Skin of body (tissue), 2 donors: ENCODE data around the gene HOXA1. TPM values are rescaled to one million over a fixed set of nuclear protein-coding genes. Genes with fewer than 3 reads are reported as not detected.

ENCODE experiments used
- DNase-seq: peaks from one replicate; lab custom pipeline; 2025; lab: John Stamatoyannopoulos, UW
- total RNA-seq: library from RNA; depleted of rRNA; stranded (reverse); fragments of >200 nt; gene quantifications from one replicate; pipeline ENCODE4 v1.2.3, GENCODE V29; 2014

HOXA1 gene
- total RNA-seq, 1 donor from 2014 or later: 0.59 TPM

DNA sequence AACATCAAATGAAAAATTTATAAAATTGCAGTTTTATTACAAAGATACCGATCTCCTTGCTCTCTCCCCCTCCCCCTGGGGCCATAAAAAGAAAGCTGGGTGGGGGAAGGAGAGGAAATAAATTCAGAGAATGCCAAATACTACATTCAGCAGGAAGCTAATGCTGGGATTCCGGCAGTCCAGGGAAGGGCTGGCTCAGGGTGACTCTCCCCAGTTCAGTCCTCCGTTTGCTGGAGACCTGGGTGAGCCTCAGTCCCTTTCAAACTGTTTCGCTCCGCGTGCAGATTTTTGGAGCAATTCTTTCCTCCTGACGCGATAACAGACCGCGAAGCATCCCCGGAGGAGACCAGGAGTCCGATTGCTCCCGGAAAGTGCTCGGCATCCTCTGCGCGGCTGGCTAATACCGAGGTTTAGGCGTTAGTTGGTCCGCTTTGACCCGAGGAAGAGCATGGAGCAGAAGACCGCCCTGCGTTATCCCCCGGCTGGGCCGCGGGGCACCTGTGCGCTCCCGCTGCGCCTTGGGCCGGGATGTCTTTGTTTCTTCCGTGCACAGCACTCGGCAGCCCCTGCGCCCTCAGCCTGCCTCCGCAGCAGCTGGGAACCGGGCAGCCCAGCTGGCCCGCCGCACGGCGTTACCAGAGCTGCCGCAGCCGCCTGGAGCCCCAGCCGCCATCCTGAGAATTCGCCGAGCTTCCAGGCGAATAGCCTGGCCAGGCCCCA lies 10.5 kb upstream of the HOXA1 start:
- DNase-seq: no peak

DNA sequence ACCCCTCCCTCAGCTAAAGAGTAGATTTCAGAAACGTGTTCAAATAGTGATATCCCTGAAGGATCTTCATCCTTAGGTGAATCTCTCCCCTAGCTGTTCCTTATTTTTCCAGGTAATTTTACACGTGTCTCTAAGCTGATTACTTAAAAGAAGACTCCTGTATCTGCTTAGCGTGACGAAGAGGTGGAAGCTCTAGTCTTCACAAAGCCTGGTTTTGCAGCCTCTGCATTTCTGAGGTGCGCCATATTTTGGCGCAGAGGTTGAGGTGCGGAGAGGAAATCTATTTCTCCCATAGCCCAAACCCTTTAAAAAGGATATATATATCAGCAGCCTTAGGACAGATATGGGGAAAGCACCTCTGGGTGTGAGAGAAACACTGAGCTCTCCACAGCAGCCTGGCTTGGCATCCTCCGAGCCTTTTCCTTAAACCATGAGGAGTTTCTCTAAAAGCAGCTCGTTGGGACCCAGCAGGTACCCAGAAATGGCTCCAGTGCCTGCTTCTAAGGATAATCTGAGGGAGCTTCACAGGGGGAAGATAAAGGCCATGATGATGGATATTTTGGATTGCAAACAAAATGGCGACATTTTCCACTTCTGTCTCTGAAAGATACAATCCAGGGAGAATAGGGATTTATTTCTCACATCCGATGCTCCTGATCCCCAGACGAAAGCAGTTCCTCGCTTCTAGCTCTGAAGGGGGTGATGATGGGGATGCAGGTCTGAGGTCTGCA lies 9.7 kb upstream of the HOXA1 start:
- DNase-seq: no peak

DNA sequence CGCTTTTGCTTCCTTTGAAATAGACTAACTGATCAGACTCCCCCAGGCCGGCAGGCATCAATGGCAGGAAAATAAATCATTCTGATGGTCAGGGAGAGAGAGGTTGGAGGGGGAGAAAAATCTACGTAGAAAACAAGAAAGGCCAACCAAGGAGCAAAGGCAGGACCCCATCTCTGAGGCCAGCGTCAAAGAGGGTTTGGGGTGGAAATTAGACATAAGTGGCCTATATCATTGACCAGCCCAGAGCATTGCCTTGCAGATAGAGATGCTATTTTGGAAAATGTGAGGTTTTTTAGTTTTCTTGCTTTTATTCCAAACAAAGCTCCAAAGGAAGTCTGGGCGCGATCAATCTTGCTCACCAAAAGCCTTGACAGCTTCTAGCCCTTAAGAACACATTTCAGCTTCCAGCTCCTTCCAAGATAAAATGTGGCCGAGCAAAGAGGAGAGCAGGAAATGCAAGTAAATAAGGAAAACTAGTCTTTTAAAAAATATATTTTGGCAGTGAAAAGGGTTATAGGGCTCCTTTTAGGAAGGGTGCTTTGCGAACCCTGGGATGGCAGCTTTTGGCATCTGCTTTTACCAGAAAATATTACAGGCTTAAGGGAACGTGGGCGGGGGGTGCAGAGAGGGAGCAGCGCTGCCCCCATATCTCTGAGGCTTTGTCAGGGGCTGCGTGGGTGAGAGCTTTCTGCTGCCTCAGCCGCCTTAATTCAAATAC lies 8.7 kb upstream of the HOXA1 start:
- DNase-seq: no peak

GRCh38 chr7:27103489-27104226 lies 7.9 kb upstream of the HOXA1 start:
- no peak for DNase-seq

DNA sequence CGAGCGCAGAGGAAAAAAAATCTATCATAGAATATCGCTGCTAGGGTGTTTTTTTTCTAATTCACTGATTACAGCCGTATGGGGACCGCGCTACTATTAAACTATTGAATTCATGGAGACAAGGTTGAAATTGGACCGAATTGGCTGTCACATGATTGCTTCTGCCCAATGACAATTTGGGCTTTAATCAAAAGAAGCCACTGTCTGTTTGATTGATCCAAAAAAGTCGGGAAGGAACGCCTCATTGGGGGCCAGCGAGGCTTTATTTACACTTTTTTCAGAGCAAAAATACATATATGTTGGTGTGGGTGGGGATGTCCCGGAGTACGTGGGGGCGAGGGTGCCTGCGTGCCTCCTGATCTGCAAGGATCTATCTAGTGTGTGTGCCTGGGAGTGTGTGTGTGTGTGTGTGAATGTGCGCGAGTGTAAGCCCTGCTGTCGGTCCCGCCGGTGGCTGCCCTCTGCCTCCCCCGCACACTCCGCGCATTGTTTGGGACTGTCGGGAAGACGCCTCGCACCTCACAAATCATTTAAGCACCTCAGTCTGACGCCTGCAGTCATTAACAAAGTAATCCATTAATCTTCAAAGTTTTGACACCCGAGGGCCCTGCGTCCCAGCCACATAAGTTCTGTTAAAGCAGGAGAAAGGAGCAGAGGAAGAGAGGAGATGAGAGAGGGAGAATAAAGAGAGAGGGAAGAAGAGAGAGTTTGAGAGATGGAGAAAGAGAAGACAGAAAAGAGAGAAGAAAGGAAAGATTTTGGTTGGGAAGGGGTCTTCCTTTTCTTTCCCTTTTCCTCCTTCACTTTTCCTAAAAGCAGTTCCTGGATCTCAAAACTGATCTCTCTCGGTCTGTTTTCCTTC lies 7.0 kb upstream of the HOXA1 start, which contains the start of gene HOXA2:
Gene HOXA2, minus strand, starts transcription at position 103 of the 862 bp plus-strand sequence. CDS start 183 bp downstream, outside the sequence.
- DNase-seq: no peak

GRCh38 chr7:27101957-27102580 lies 6.3 kb upstream of the HOXA1 start:
- DNase-seq: no peak

GRCh38 chr7:27101171-27101956 lies 5.6 kb upstream of the HOXA1 start:
- no peak for DNase-seq

- DNase-seq: no peak
Measured at GRCh38 chr7:27100694-27101170, 4.9 kb upstream of the HOXA1 start.

DNA sequence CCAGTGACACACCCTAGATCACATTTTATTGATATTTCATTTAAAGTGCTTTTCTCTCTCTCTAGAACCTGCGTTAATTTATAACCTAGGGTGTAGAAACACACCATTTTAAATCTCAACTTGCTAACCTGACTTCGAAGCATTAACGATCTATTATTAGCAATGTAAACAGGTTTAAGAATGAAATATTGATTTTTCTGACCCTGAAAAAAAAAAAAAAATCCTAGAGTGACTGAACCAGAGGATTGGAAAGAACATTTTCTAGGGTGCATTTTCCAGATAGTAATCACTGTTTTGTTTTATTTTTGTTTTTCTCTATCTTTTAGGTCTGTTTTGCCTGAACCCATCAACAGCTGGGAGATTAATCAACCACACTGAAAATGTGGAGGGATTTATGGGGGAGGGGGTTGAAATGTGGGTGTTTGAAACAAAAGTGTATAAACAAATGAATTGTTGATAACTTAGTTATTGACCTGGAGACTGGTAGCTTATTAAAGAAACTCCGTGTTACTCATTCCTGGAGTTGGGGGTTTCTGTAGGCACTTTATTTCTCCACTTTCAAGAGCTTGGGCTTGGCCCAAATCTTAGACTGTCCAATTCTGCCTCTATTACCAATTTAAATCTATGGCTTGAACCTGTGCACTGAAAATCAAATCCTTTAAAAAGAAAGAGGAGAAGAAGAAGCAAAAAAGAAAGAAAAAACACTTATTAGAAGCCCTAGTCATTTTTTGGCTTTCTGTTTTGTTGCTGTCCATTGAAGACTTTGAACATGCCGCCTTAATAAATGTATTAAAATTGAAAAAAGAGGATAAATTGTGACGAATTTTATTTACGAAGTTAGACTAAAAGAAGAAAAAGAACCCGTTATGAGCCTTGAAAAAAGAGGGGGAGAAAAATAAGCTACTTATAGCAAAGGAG lies 3.9 kb upstream of the HOXA1 start:
- DNase-seq: no peak

DNA sequence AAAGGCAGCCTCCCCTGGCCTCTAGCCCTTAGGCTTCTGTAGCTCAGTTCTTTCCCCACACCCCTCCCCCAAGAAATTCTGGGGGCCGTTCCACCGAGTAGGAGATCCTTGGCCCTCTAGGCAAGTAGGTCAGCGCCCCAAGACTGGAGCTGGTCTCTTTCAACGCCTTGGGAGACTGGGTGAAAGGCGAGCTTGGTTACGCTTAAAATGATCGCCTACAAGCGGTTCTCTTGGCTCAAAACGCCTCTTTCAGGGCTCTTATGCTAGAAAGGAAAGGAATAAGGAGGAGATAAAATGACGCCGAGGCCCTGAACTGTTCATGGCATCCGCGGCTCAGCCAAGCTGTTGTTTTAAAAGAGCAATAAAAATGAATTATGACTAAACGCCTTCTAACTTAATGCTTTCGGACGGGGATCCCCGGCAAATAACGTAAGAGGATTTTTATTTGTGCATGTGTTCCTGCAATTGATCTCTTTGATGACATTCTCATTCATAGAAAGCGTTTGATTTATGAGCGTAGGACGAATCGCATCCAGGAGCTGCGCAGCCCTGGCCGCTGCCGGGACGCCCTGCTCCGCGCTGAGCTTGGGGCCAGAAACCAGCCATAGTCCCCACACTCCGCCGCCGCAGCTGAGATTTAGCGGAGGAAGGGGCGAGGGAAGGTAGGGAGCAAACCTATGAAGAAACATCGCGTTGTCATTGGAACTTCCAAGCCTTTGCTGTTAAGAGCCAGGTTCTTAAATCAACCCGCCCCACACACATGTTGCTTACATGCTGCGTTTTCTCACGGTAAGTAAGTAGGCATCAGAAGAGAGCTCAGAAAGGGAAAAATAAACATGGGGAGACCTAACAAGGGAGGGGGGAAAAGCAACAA lies 3.0 kb upstream of the HOXA1 start:
- no peak for DNase-seq

GRCh38 chr7:27097686-27098577 lies 2.1 kb upstream of the HOXA1 start:
- DNase-seq: no peak

GRCh38 chr7:27096768-27097514 lies 1.1 kb upstream of the HOXA1 start:
- DNase-seq: no peak

GRCh38 chr7:27095050-27095896 lies 527 bp downstream of the HOXA1 start:
- no peak for DNase-seq

DNA sequence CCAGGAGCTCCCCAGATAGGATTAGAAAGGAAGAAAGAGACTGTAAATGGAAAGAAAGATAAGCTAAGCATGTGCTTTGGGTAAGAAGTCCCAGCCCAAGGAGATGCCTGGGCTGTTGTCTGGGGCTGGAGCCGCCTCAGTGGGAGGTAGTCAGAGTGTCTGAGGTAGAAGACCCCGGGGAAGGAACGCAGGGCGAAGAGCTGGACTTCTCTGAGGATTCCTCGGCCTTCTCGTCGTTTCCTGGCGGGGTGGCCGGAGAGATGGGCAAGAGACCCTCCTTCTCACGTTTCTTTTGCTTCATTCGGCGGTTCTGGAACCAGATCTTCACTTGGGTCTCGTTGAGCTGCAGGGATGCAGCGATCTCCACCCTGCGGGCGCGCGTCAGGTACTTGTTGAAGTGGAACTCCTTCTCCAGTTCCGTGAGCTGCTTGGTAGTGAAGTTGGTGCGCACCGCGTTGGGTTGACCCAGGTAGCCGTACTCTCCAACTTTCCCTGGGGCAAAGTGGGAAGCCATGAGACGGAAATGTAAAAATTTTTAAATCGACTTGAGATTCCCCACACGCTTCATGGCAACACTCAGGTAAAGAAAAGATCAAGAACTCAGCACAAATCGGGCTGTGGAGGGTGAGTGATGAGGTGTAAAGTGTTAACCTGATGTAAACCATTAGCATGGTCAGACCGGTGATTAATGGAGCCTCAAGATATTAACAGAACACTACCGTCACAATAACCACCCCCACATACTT lies 1.3 kb downstream of the HOXA1 start:
- no peak for DNase-seq
